ENCODE results near the gene B3GNT3. TPM values are rescaled to one million over a fixed set of nuclear protein-coding genes. Genes with fewer than 3 reads are reported as not detected.

Gene B3GNT3
- total RNA-seq, 4 donors from 2014 or later, result 0.78 to 1.3 TPM; not detected in 2

DNA sequence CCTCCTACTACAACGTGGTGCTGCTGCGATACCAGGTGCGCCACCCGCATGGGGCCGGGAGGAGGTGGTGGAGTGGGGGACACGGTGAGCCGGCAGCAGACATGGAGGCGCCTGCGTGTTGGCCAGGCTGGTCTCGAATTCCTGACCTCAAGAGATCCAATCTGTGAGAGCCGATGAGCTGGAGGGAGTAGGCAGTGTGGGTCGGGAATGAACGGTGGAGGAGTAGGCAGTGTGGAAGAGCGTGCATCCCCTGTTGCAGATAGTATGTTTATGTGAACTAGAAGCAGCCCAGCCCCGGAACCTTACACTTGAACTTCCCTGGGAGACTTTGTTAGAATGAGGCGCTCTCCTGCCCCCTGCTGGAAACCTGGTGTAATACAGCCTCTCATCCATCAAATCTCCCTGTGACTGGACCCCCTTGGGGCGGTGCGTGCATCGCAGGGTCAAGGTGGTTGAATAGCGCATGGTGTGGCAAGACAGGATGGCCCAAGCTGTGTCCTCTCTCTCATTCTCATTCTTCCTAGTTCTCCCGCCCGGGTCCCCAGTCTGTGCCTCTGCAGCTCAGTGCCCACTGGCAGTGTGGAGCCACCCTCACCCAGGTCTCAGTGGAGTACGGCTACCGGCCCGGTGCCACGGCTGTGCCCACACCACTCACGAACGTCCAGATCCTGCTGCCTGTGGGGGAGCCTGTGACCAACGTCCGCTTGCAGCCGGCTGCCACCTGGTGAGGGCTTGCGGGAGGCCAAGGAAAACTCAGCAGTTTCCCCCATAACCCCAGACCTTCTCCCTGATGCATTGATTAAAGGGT is 10.5 kb upstream of the B3GNT3 start:
- TF ChIP-seq POLR2A (IDR thresholded peaks at IDR 0.05) (no peak), CTCF (IDR thresholded peaks at IDR 0.05) (peak; percentile 39 to 76 (median 51))
- Histone ChIP-seq H3K27ac (no peak overlapping the region), H3K4me3 (replicated peaks in 1 of 3) (no peak overlapping the region), H3K4me1 (no peaks in the 10 kb centered on the region), H3K36me3 (no peaks in the 10 kb centered on the region), H3K27me3 (no peaks in the 10 kb centered on the region), H3K9me3 (no peaks in the 10 kb centered on the region)
- WGBS, 2 donors, result 33 to 47% methylated on average over 19 to 31 of the region's 32 CpGs
- peak; percentile 40 to 58 for DNase-seq
- intact Hi-C loops (cut with DNase I), result no loop called here

DNA sequence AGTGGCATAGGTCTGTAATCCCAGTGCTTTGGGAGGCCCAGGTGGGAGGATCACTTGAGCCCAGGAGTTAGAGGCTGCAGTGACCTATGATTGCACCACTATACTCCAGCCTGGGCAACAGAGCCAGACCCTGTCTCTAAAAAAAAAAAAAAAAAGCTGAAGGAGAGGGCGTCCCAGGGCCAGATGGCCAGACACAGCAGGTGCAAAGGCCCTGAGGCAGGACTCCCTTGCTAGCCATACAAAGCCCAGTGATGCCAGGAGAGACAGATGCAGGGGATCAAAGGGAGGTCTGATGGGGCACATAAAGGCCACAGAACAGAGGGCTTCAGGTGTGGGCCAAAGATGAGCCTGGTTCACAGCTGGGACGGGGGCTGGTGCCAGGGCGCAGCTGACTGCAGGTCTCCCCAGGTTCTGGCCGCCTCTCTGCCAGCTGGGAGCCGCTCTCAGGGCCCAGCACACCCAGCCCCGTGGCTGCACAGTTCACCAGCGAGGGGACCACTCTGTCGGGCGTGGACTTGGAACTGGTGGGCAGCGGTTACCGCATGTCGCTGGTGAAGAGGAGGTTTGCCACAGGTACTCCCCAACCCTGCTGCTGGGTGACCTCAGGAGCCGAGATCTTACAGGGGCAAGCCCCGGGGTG is 7.5 kb upstream of the B3GNT3 start:
- H3K27ac ChIP-seq, result no peak overlapping the region
- no peak for DNase-seq
- TF ChIP-seq POLR2A (IDR thresholded peaks at IDR 0.05) (no peak), CTCF (IDR thresholded peaks at IDR 0.05) (no peak)
- WGBS, 2 donors, result 76 to 89% methylated on average over 4 to 8 of the region's 14 CpGs
- H3K27me3 ChIP-seq, result no peaks in the 10 kb centered on the region
- intact Hi-C loops (cut with DNase I), result no loop called here
- H3K9me3 ChIP-seq, result no peaks in the 10 kb centered on the region
- H3K4me3 ChIP-seq (replicated peaks in 1 of 3), result no peak overlapping the region
- no peaks in the 10 kb centered on the region for H3K36me3 ChIP-seq
- H3K4me1 ChIP-seq, result peaks cover 0 to 5% of the 10 kb centered on the region in 2 donors

- intact Hi-C loops (cut with DNase I), result no loop called here
- no peaks in the 10 kb centered on the region for H3K27me3 ChIP-seq
These were observed 6.3 kb upstream of the B3GNT3 start for GRCh38 chr19:17788632-17789031.

GRCh38 chr19:17790059-17790780 is 4.7 kb upstream of the B3GNT3 start:
- TF ChIP-seq POLR2A (IDR thresholded peaks at IDR 0.05), result no peak
- TF ChIP-seq CTCF (IDR thresholded peaks at IDR 0.05), result no peak
- no peaks in the 10 kb centered on the region for H3K36me3 ChIP-seq
- peaks cover 0 to 11% of the 10 kb centered on the region in 2 donors for H3K4me1 ChIP-seq
- H3K27ac ChIP-seq, result no peak overlapping the region
- intact Hi-C loops (cut with DNase I), result no loop called here
- 72 to 74% methylated on average over 6 of the region's 6 CpGs for WGBS, 2 donors
- no peak for DNase-seq
- no peak overlapping the region for H3K4me3 ChIP-seq (replicated peaks in 1 of 3)
- H3K9me3 ChIP-seq, result no peaks in the 10 kb centered on the region
- H3K27me3 ChIP-seq, result peaks cover 8% of the 10 kb centered on the region

More at GRCh38 chr19:17788632-17789031, 6.3 kb upstream of the B3GNT3 start:
- Histone ChIP-seq H3K27ac (no peak overlapping the region), H3K4me3 (replicated peaks in 1 of 3) (no peak overlapping the region), H3K9me3 (no peaks in the 10 kb centered on the region), H3K36me3 (no peaks in the 10 kb centered on the region), H3K4me1 (peaks cover 0 to 5% of the 10 kb centered on the region in 2 donors)
- TF ChIP-seq CTCF (IDR thresholded peaks at IDR 0.05), result no peak
- no peak for TF ChIP-seq POLR2A (IDR thresholded peaks at IDR 0.05)
- 80 to 86% methylated on average over 2 of the region's 2 CpGs for WGBS, 2 donors
- DNase-seq, result no peak

Measured in thyroid gland (tissue), 4 donors.